ENCODE results near the gene CDKAL1. TPM values are rescaled to one million over a fixed set of nuclear protein-coding genes. Genes with fewer than 3 reads are reported as not detected.

The CDKAL1 gene
- total and polyA plus RNA-seq, 4 donors = 2.0 to 12.9 (median 6.7) TPM

DNA sequence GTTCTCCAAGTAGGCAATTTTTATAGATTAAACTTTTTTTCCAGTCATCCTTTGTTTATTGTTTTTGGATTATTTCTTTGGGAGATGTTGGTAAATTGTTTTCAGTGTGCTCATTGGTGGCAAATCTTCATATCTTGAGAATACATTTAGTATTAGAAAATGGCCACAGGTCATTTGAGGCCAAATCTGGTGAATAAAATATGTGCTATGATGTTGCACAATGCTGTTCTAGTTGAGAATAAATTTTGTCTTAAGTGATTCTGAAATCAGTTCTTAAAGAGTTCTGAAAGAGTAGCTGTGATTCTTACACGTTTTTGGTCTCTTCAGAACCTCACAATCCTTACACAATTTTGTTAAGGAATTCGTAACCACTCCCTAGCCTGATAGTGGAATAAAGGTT lies 20.1 kb downstream of the CDKAL1 start:
- 88% methylated on average over 2 of the region's 2 CpGs for WGBS

DNA sequence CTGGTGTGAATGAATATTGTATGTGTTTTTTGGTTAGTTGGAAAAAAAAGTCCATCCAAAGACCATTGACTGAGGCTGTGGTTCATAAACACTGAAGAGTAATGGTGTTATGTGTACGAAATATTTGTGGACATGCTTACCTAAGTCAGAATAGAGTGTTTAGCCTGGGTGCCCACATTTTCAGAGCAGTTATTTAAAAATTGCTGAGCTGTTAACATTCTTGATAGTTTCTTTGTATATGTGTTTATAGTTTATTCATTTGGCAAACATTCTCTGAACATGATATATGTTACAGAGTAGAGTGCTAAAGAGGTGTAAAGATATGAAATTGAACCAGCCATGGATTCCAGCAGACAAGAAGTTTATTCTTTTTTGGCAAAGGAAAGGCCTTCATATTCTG lies 20.6 kb downstream of the CDKAL1 start:
- no peak overlapping the region for H3K9ac ChIP-seq (ENCODE audit: low read depth in 1 of 2, low read length in 2 of 2)
- no peaks in the 10 kb centered on the region for H3K27me3 ChIP-seq (ENCODE audit: control insufficient read depth in 4 of 4, insufficient read depth in 4 of 4, low read length in 3 of 4)
- no peak for DNase-seq (ENCODE audit: low spot score)
- peaks cover 0 to 10% (median 7%) of the 10 kb centered on the region in 4 donors for H3K36me3 ChIP-seq (ENCODE audit: control insufficient read depth in 4 of 4, insufficient read depth in 3 of 4, low read depth in 1 of 4, low read length in 3 of 4)
- H3K4me3 ChIP-seq (ENCODE audit: low read depth in 1 of 3, low read length in 3 of 3) = no peak overlapping the region
- H3K4me1 ChIP-seq (ENCODE audit: control insufficient read depth in 4 of 4, insufficient read depth in 4 of 4, low read length in 3 of 4) = no peaks in the 10 kb centered on the region
- WGBS = 94% methylated on average over 1 of the region's 1 CpG
- H3K27ac ChIP-seq (ENCODE audit: low read depth in 1 of 2, low read length in 2 of 2) = no peak overlapping the region
- H3K9me3 ChIP-seq (ENCODE audit: control insufficient read depth in 4 of 4, low read length in 3 of 4) = no peaks in the 10 kb centered on the region
- TF ChIP-seq, protein P1, sequence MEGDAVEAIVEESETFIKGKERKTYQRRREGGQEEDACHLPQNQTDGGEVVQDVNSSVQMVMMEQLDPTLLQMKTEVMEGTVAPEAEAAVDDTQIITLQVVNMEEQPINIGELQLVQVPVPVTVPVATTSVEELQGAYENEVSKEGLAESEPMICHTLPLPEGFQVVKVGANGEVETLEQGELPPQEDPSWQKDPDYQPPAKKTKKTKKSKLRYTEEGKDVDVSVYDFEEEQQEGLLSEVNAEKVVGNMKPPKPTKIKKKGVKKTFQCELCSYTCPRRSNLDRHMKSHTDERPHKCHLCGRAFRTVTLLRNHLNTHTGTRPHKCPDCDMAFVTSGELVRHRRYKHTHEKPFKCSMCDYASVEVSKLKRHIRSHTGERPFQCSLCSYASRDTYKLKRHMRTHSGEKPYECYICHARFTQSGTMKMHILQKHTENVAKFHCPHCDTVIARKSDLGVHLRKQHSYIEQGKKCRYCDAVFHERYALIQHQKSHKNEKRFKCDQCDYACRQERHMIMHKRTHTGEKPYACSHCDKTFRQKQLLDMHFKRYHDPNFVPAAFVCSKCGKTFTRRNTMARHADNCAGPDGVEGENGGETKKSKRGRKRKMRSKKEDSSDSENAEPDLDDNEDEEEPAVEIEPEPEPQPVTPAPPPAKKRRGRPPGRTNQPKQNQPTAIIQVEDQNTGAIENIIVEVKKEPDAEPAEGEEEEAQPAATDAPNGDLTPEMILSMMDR (IDR thresholded peaks at IDR 0.05; ENCODE audit: low read depth, low read length, missing input control) = no peak
- TF ChIP-seq FOXA2 (IDR thresholded peaks at IDR 0.05) (no peak), RXRA (IDR thresholded peaks at IDR 0.05) (no peak), SP1 (IDR thresholded peaks at IDR 0.05) (no peak), HNF4A (conservative IDR thresholded peaks at IDR 0.05) (no peak), JUND (IDR thresholded peaks at IDR 0.05) (no peak), NR2F2 (IDR thresholded peaks at IDR 0.05) (no peak), TAF1 (conservative IDR thresholded peaks at IDR 0.05) (no peak)
- TF ChIP-seq, protein P2, sequence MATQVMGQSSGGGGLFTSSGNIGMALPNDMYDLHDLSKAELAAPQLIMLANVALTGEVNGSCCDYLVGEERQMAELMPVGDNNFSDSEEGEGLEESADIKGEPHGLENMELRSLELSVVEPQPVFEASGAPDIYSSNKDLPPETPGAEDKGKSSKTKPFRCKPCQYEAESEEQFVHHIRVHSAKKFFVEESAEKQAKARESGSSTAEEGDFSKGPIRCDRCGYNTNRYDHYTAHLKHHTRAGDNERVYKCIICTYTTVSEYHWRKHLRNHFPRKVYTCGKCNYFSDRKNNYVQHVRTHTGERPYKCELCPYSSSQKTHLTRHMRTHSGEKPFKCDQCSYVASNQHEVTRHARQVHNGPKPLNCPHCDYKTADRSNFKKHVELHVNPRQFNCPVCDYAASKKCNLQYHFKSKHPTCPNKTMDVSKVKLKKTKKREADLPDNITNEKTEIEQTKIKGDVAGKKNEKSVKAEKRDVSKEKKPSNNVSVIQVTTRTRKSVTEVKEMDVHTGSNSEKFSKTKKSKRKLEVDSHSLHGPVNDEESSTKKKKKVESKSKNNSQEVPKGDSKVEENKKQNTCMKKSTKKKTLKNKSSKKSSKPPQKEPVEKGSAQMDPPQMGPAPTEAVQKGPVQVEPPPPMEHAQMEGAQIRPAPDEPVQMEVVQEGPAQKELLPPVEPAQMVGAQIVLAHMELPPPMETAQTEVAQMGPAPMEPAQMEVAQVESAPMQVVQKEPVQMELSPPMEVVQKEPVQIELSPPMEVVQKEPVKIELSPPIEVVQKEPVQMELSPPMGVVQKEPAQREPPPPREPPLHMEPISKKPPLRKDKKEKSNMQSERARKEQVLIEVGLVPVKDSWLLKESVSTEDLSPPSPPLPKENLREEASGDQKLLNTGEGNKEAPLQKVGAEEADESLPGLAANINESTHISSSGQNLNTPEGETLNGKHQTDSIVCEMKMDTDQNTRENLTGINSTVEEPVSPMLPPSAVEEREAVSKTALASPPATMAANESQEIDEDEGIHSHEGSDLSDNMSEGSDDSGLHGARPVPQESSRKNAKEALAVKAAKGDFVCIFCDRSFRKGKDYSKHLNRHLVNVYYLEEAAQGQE (IDR thresholded peaks at IDR 0.05) = no peak

More for the DNA sequence above, 20.1 kb downstream of the CDKAL1 start:
- TF ChIP-seq YY1 (IDR thresholded peaks at IDR 0.05) = no peak
- TF ChIP-seq JUND (IDR thresholded peaks at IDR 0.05) = no peak
- no peak for TF ChIP-seq HNF4A (conservative IDR thresholded peaks at IDR 0.05)
- no peak for TF ChIP-seq FOXA1 (IDR thresholded peaks at IDR 0.05)
- no peak for TF ChIP-seq NR2F2 (IDR thresholded peaks at IDR 0.05)
- TF ChIP-seq, protein P3, sequence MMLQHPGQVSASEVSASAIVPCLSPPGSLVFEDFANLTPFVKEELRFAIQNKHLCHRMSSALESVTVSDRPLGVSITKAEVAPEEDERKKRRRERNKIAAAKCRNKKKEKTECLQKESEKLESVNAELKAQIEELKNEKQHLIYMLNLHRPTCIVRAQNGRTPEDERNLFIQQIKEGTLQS (IDR thresholded peaks at IDR 0.05) = no peak
- TF ChIP-seq HNF4G (IDR thresholded peaks at IDR 0.05) = no peak
- no peak for TF ChIP-seq FOXA2 (IDR thresholded peaks at IDR 0.05)
- TF ChIP-seq, protein P2 (IDR thresholded peaks at IDR 0.05) = no peak
- no peak for TF ChIP-seq TAF1 (conservative IDR thresholded peaks at IDR 0.05)
- no peak for TF ChIP-seq SP1 (IDR thresholded peaks at IDR 0.05)
- TF ChIP-seq, protein P4, sequence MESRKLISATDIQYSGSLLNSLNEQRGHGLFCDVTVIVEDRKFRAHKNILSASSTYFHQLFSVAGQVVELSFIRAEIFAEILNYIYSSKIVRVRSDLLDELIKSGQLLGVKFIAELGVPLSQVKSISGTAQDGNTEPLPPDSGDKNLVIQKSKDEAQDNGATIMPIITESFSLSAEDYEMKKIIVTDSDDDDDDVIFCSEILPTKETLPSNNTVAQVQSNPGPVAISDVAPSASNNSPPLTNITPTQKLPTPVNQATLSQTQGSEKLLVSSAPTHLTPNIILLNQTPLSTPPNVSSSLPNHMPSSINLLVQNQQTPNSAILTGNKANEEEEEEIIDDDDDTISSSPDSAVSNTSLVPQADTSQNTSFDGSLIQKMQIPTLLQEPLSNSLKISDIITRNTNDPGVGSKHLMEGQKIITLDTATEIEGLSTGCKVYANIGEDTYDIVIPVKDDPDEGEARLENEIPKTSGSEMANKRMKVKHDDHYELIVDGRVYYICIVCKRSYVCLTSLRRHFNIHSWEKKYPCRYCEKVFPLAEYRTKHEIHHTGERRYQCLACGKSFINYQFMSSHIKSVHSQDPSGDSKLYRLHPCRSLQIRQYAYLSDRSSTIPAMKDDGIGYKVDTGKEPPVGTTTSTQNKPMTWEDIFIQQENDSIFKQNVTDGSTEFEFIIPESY (IDR thresholded peaks at IDR 0.05) = no peak
- TF ChIP-seq, protein P5, sequence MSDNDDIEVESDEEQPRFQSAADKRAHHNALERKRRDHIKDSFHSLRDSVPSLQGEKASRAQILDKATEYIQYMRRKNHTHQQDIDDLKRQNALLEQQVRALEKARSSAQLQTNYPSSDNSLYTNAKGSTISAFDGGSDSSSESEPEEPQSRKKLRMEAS (IDR thresholded peaks at IDR 0.05) = no peak
- TF ChIP-seq GABPA (IDR thresholded peaks at IDR 0.05 in 1 of 2, conservative IDR thresholded peaks at IDR 0.05 in 1 of 2) = no peak
- TF ChIP-seq EGR1 (IDR thresholded peaks at IDR 0.05; ENCODE audit: low read depth in 2 of 2) = no peak
- no peak for TF ChIP-seq RAD21 (IDR thresholded peaks at IDR 0.05)
- no peak for TF ChIP-seq RXRA (IDR thresholded peaks at IDR 0.05)
- Histone ChIP-seq H3K27me3 (ENCODE audit: control insufficient read depth in 4 of 4, insufficient read depth in 4 of 4, low read length in 3 of 4) (no peaks in the 10 kb centered on the region), H3K4me3 (ENCODE audit: low read depth in 1 of 3, low read length in 3 of 3) (no peak overlapping the region), H3K9me3 (ENCODE audit: control insufficient read depth in 4 of 4, low read length in 3 of 4) (no peaks in the 10 kb centered on the region), H3K36me3 (ENCODE audit: control insufficient read depth in 4 of 4, insufficient read depth in 3 of 4, low read depth in 1 of 4, low read length in 3 of 4) (peaks cover 0 to 10% (median 7%) of the 10 kb centered on the region in 4 donors), H3K27ac (ENCODE audit: low read depth in 1 of 2, low read length in 2 of 2) (no peak overlapping the region), H3K9ac (ENCODE audit: low read depth in 1 of 2, low read length in 2 of 2) (no peak overlapping the region), H3K4me1 (ENCODE audit: control insufficient read depth in 4 of 4, insufficient read depth in 4 of 4, low read length in 3 of 4) (no peaks in the 10 kb centered on the region)
- no peak for DNase-seq (ENCODE audit: low spot score)

Measured in liver (tissue), 9 donors.